Measurements from ENCODE around the gene PPP1R7. TPM values are rescaled to one million over a fixed set of nuclear protein-coding genes. Genes with fewer than 3 reads are reported as not detected.

Gene PPP1R7
- total RNA-seq, 2 experiments from 2014 or later: 78.8 to 84.6 TPM

DNA sequence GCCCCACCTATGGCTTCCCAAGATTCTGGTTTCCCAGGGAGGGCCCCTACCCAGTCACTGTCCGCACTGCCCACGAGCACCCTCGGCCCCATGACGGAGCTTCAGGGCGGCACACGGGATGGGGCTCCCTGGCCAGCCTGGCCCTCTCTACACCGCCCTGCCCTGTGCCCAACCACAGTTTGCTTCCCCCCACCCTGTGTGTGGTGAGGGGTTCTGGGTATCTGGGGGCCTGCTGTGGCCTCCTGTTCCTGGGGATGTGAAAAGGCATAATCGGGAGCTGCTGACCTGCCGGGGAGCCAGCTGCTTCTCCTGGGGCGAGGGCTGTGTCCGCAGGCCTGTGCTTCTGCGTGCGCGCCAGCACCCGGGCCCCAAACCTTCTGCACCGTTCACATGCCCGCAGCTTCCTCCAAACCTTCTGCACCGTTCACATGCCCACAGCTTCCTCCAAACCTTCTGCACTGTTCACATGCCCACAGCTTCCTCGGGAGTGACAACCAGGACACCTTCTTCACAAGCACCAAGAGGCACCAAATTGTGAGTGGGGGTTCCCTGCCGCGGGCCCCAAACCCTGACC, 50.6 kb downstream of the PPP1R7 start:
- Mint-ChIP-seq H3K36me3 (no peaks in the 10 kb centered on the region), H3K27ac (no peak overlapping the region), H3K4me1 (no peaks in the 10 kb centered on the region), H3K27me3 (no peaks in the 10 kb centered on the region), H3K9me3 (no peaks in the 10 kb centered on the region), H3K4me3 (no peak overlapping the region)
- POLR2A ChIA-PET: no interaction called here
- ATAC-seq (ENCODE audit: low read depth): peak; percentile 29
- no peak for DNase-seq

DNA sequence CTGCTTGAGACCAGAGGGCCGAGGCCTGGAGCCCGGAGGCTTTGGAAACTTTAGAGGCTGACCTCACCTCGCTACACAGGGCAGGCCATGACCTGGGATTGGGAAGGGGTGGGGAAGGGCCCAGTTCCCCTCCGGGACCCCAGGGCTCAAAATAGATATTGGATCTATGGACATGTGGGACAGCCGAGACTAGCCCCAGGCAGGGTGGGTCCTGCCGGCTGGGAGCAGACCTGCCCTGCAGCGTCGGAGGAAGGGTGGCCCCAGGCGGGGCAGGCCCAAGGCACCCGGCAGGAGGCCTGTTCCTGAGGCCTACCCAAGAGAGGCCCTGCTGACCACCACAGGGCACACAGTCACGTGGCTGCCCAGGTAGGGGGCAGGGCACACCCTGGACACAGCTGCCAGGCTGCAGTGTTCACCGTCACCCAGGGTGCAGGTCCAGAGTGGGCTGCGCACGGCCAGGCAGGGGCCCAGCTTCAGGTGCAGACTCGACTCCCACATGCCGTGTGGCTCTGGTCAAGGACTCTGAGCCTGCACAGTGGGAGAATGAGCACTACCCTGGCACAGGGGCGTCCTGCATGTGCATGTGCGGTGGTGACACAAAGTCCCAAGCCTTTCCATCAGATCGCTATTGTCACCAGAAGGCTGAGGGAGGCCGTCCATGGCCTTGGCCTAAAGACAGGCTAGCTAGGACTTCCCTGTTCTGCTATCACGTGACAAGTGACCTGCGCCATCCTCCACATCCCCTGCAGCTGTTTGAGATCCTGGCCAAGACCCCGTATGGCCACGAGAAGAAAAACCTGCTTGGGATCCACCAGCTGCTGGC, 51.4 kb downstream of the PPP1R7 start:
- Mint-ChIP-seq H3K4me1 (no peaks in the 10 kb centered on the region), H3K9me3 (no peaks in the 10 kb centered on the region), H3K27ac (no peak overlapping the region), H3K27me3 (no peaks in the 10 kb centered on the region), H3K36me3 (no peaks in the 10 kb centered on the region), H3K4me3 (no peak overlapping the region)
- ATAC-seq (ENCODE audit: low read depth) (no peak), DNase-seq (no peak)
- POLR2A ChIA-PET: no interaction called here

DNA sequence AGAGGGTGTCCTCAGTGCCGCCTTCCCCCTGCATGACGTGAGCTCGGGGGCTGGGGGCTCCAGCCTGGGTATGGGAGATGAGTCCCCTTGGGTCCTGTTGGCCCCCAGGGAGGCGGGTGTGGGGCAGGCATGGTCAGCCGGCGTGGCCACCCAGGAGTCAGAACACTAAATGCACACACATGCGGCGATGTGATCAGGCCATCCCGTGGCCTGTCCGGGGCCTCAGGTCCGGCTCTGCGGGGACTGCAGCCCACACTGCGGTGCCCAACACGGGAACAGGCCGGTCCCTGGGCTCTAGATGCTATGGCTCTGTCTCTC, 52.0 kb downstream of the PPP1R7 start:
- Mint-ChIP-seq H3K4me1 (no peaks in the 10 kb centered on the region), H3K27ac (no peak overlapping the region), H3K36me3 (no peaks in the 10 kb centered on the region), H3K4me3 (no peak overlapping the region), H3K9me3 (no peaks in the 10 kb centered on the region), H3K27me3 (no peaks in the 10 kb centered on the region)
- DNase-seq: no peak
- POLR2A ChIA-PET: no interaction called here
- ATAC-seq (ENCODE audit: low read depth): no peak

DNA sequence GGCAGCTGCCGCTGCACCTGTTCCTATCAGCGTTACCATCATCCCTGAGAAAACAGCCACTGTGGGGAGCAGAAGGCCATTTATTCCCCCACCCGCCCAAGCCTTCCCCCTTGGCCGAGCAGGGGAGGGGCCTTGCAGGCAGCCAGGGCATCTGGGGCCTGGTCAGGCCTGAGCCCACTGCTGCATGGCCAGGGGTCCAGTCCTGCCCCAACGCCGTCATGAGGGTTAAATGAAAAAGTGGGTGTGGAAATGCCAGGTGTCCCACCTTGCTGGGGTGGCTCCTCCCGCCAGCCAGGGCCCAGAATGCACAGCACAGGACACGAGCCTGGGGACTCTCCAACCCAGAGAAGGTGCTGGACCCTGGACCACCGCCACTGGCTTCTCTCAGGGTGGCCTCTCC, 52.4 kb downstream of the PPP1R7 start:
- Mint-ChIP-seq H3K27ac (no peak overlapping the region), H3K4me1 (no peaks in the 10 kb centered on the region), H3K27me3 (no peaks in the 10 kb centered on the region), H3K4me3 (no peak overlapping the region), H3K36me3 (no peaks in the 10 kb centered on the region), H3K9me3 (no peaks in the 10 kb centered on the region)
- POLR2A ChIA-PET: no interaction called here
- ATAC-seq (ENCODE audit: low read depth) (no peak), DNase-seq (no peak)

DNA sequence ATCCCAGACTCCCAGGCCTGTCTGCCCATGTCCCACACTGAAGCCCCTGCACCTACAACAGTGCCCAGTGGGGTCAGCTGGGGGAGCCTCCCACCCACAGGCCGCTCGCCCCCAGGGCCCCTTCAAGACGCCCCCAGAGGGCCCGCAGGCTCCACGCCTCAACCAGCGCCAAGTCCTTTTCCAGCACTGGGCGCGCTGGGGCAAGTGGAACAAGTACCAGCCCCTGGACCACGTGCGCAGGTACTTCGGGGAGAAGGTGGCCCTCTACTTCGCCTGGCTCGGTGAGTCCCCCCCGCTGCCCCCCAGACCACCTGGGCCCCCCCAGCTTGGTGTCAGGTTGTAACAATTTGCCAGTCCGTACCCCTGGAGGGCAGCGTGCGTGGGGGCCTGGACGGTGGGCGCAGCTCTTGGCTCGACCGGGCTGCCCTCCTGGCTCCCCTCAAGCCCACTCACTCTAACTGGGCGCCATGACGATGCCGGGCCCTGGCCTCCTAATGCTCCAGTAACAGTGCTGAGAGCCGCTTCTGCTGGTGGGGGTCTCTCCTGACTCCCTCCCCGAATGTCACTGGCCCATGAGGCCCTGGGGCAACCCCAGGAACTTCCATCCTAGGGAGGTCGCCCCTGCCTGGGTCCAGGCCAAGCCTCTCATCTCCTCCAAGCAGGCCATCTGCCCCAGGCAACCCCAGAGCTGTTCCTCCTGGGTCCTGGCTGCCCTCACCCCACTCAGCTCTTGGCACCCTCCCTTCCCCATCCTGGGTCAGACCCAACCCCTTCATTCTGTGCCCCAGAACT, 53.1 kb downstream of the PPP1R7 start:
- Mint-ChIP-seq H3K4me3 (no peak overlapping the region), H3K27ac (no peak overlapping the region), H3K27me3 (no peaks in the 10 kb centered on the region), H3K4me1 (no peaks in the 10 kb centered on the region), H3K9me3 (no peaks in the 10 kb centered on the region), H3K36me3 (no peaks in the 10 kb centered on the region)
- DNase-seq (no peak), ATAC-seq (ENCODE audit: low read depth) (no peak)
- POLR2A ChIA-PET: no interaction called here

DNA sequence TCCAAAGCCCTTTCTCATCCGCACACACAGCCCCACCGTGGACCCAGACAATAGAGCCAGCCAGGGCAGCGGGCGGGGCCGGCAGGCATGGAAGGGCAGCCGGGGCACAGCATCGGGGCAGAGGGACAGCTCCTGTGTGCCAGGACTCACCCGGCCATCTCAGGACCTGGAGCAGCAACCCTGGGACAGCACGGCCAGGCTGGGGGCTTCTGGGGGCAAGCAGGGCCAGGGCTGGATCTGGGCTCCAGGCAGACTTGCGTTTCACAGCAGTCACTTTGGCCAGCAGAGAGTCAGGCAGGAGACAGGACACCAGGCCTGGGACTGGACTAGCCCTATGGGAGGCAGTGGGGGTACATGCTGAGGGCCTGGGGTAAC, 53.7 kb downstream of the PPP1R7 start:
- DNase-seq (no peak), ATAC-seq (ENCODE audit: low read depth) (no peak)
- H3K9me3 Mint-ChIP-seq: no peaks in the 10 kb centered on the region
- H3K27me3 Mint-ChIP-seq: no peaks in the 10 kb centered on the region
- no peaks in the 10 kb centered on the region for H3K4me1 Mint-ChIP-seq
- H3K27ac Mint-ChIP-seq: no peak overlapping the region
- H3K4me3 Mint-ChIP-seq: no peak overlapping the region
- no peaks in the 10 kb centered on the region for H3K36me3 Mint-ChIP-seq
- POLR2A ChIA-PET: no interaction called here

DNA sequence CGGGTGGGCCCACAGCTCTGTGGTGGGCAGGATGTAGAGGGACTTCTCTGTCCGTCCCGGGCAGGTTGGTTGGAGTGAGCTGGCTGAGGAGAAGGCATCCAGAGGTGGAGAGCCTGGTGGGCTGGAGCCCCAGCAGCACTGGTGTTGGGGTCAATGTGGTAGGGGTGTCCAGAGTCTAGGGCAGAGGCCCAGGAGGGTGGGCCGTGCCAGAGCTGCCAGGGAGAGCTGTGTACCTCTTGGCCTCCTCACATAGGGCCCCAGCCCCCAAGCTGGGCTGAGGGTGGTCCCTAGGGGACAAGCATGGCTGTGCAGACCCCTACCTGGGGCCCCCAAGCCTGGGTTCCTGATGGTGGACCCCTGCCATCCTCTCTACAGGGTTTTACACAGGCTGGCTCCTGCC, 54.2 kb downstream of the PPP1R7 start:
- no peaks in the 10 kb centered on the region for H3K9me3 Mint-ChIP-seq
- no peaks in the 10 kb centered on the region for H3K4me1 Mint-ChIP-seq
- no peak for DNase-seq
- no peak overlapping the region for H3K27ac Mint-ChIP-seq
- POLR2A ChIA-PET: no interaction called here
- ATAC-seq (ENCODE audit: low read depth): no peak
- H3K4me3 Mint-ChIP-seq: no peak overlapping the region
- no peaks in the 10 kb centered on the region for H3K27me3 Mint-ChIP-seq
- H3K36me3 Mint-ChIP-seq: no peaks in the 10 kb centered on the region

DNA sequence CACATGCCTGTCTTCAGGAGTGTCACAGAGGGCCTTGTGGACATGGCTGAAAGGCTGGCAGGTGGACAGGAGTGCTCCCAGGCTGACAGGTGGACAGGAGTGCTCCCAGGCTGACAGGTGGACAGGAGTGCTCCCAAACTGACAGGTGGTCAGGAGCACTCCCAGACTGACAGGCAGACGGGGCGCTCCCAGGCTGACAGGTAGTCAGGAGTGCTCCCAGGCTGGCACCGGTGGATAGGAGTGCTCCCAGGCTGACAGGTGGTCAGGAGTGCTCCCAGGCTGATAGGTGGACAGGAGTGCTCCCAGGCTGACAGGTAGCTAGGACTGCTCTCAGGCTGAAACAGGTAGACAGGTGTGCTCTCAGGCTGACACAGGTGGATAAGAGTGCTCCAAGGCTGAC, 54.8 kb downstream of the PPP1R7 start:
- no peak for DNase-seq
- POLR2A ChIA-PET: no interaction called here
- Mint-ChIP-seq H3K4me3 (no peak overlapping the region), H3K27me3 (no peaks in the 10 kb centered on the region), H3K36me3 (no peaks in the 10 kb centered on the region), H3K9me3 (no peaks in the 10 kb centered on the region), H3K4me1 (no peaks in the 10 kb centered on the region), H3K27ac (no peak overlapping the region)
- no peak for ATAC-seq (ENCODE audit: low read depth)

DNA sequence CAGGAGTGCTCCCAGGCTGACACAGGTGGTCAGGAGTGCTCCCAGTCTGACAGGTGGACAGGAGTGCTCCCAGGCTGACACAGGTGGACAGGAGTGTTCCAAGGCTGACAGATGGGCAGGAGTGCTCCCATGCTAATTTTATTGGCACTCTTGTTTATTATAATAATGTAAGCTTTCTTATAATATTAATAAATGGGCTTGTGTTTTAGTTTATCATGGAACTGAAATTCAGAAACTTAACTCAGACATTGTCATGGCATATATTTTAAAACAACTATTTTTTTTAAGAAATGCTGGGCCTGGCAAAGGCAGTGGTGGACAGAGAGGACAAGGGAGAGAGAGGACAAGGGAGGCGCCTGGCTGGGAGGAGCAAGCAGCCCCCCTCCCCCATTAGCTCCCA, 56.9 kb downstream of the PPP1R7 start:
- POLR2A ChIA-PET: no interaction called here
- no peaks in the 10 kb centered on the region for H3K36me3 Mint-ChIP-seq
- DNase-seq (no peak), ATAC-seq (ENCODE audit: low read depth) (no peak)
- H3K27ac Mint-ChIP-seq: no peak overlapping the region
- no peaks in the 10 kb centered on the region for H3K27me3 Mint-ChIP-seq
- peaks cover 1% of the 10 kb centered on the region for H3K4me1 Mint-ChIP-seq
- H3K4me3 Mint-ChIP-seq: no peak overlapping the region
- no peaks in the 10 kb centered on the region for H3K9me3 Mint-ChIP-seq

DNA sequence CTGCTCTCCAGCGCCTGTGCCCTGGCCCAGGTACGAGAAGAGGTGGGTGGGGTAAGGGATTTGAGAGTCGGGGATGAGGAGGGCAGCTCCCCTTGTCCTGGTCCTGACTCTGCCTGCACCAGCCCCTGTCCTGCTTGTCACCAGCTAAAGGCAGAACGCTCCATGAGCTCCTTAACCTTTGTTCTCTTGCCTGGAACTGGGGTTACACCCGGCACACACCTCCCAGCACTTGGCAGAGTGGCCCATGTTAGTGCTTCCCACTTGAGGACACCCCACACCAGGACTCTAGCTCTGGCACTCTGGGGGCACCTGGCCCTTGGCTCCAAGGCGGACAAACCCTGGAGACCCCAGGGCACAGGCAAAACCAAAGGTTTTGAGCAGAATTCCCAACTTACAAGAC, 57.4 kb downstream of the PPP1R7 start:
- Mint-ChIP-seq H3K36me3 (no peaks in the 10 kb centered on the region), H3K4me3 (no peak overlapping the region), H3K4me1 (peaks cover 1% of the 10 kb centered on the region), H3K27ac (no peak overlapping the region), H3K9me3 (no peaks in the 10 kb centered on the region), H3K27me3 (no peaks in the 10 kb centered on the region)
- no peak for ATAC-seq (ENCODE audit: low read depth)
- DNase-seq: no peak
- POLR2A ChIA-PET: no interaction called here

DNA sequence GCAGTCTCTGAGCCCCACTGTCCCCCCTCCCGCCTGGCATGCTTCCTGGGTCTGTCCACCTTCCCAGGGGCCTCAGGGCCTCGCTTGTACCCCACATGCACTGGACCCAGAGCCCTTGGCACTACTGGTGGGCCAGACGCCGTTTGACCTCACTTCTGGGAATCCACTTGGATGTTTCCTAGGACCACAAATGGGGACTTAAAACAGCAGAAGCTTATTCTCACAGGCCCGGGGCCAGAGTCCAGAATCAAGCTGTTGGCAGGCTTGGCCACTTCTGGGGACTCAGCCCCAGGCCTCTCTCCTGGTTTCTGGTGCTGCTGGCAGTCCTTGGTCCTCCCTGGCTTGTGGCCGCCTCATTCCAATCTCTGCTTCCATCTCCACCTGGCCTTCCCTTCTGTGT, 57.8 kb downstream of the PPP1R7 start:
- H3K27me3 Mint-ChIP-seq: no peaks in the 10 kb centered on the region
- POLR2A ChIA-PET: no interaction called here
- H3K4me1 Mint-ChIP-seq: peaks cover 1% of the 10 kb centered on the region
- H3K36me3 Mint-ChIP-seq: no peaks in the 10 kb centered on the region
- no peaks in the 10 kb centered on the region for H3K9me3 Mint-ChIP-seq
- no peak overlapping the region for H3K4me3 Mint-ChIP-seq
- H3K27ac Mint-ChIP-seq: no peak overlapping the region
- DNase-seq (no peak), ATAC-seq (ENCODE audit: low read depth) (no peak)

DNA sequence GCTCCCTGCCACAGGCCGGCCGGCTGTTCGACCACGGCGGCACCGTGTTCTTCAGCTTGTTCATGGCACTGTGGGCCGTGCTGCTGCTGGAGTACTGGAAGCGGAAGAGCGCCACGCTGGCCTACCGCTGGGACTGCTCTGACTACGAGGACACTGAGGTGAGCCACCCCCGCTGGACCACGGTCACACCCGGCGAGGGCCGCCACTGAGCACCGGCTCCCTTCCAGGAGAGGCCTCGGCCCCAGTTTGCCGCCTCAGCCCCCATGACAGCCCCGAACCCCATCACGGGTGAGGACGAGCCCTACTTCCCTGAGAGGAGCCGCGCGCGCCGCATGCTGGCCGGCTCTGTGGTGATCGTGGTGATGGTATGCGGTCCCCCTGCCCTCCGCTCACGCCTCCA, 59.0 kb downstream of the PPP1R7 start:
- Mint-ChIP-seq H3K4me1 (peaks cover 1% of the 10 kb centered on the region), H3K36me3 (no peaks in the 10 kb centered on the region), H3K9me3 (no peaks in the 10 kb centered on the region), H3K27ac (no peak overlapping the region), H3K27me3 (peaks cover under 1% of the 10 kb centered on the region), H3K4me3 (no peak overlapping the region)
- DNase-seq (no peak), ATAC-seq (ENCODE audit: low read depth) (no peak)
- POLR2A ChIA-PET: no interaction called here

DNA sequence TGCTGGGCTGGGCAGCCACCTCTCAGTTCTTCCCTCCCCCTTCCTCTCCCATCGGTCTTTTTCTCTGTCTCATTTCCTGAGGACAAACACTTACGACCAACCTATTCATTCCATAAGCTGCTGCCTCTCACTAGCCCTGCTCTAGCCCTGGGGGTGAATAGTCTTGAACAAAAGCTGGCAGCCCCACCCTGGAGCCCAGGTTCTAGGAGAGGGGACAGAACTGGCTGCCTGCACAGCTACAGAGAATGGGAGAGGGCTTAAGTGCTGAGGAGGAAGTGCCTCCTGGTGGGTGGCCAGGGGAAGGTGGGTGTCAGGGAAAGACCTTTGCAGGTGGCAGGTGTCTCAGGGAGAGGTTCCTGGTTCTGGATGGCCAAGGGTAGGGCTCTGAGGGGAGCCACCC, 61.0 kb downstream of the PPP1R7 start:
- H3K27me3 Mint-ChIP-seq: peaks cover 2% of the 10 kb centered on the region
- no peak overlapping the region for H3K4me3 Mint-ChIP-seq
- no peaks in the 10 kb centered on the region for H3K9me3 Mint-ChIP-seq
- H3K4me1 Mint-ChIP-seq: peaks cover 1% of the 10 kb centered on the region
- no peak for DNase-seq
- no peaks in the 10 kb centered on the region for H3K36me3 Mint-ChIP-seq
- POLR2A ChIA-PET: no interaction called here
- no peak overlapping the region for H3K27ac Mint-ChIP-seq
- no peak for ATAC-seq (ENCODE audit: low read depth)

DNA sequence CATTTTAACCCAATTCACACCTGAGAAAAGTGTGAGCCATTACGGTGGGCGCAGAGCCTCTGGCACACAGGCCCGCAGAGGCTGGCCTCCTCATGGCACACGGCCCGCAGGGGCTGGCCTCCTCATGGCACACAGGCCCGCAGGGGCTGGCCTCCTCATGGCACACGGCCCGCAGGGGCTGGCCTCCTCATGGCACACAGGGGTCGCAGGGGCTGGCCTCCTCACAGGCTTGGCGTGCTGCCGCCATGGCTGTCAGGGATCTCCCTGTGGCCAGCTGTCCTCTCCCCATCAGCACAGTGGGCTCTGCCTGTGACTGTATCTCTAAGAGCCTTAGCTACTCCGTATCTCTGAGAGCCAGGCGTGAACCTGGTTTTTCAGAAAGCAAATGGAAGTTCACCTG, 62.8 kb downstream of the PPP1R7 start:
- Mint-ChIP-seq H3K27ac (no peak overlapping the region), H3K9me3 (no peaks in the 10 kb centered on the region), H3K4me3 (no peak overlapping the region), H3K27me3 (peaks cover 6% of the 10 kb centered on the region), H3K4me1 (peaks cover 3% of the 10 kb centered on the region), H3K36me3 (no peaks in the 10 kb centered on the region)
- ATAC-seq (ENCODE audit: low read depth) (no peak), DNase-seq (no peak)
- POLR2A ChIA-PET: no interaction called here
